Keratinocyte (primary cell): ENCODE data around the gene GFY. TPM values are rescaled to one million over a fixed set of nuclear protein-coding genes. Genes with fewer than 3 reads are reported as not detected.

Experiments used
- DNase-seq: peaks from one replicate; pipeline ENCODE4 v3.0.0-alpha.2; 2011; ENCODE audit warnings: low read depth, missing footprints, low spot score
- FAIRE-seq: peaks from 2 replicates; lab custom pipeline; 2011; peaks lifted over from hg19 to GRCh38; lab: Jason Lieb, UNC
- H2AFZ ChIP-seq: 2 replicates; pipeline ENCODE4 v1.6.0; 2012; ENCODE audit warnings: low read length, control low read depth, inconsistent platforms; ENCODE audit not compliant: control insufficient read depth
- H3K27ac ChIP-seq: 2 replicates; pipeline ENCODE4 v1.5.1; 2011; ENCODE audit warnings: low read length; ENCODE audit not compliant: control insufficient read depth, insufficient read depth
- H3K27me3 ChIP-seq: 3 replicates; pipeline ENCODE4 v1.6.0; 2011; ENCODE audit warnings: low read length; ENCODE audit not compliant: control insufficient read depth, insufficient read depth; ENCODE audit errors: extremely low read depth
- H3K36me3 ChIP-seq, 2 experiments: 2 replicates in 1 of 2; 3 replicates in 1 of 2; pipeline ENCODE4 v1.5.1; 2011; ENCODE audit warnings: low read length in 2 of 2, mild to moderate bottlenecking in 1 of 2; ENCODE audit not compliant: control insufficient read depth in 2 of 2, insufficient read depth in 2 of 2; ENCODE audit errors: extremely low read depth in 1 of 2
- H3K4me1 ChIP-seq: 3 replicates; pipeline ENCODE4 v1.5.1; 2011; ENCODE audit warnings: low read length; ENCODE audit not compliant: control insufficient read depth, insufficient read depth; ENCODE audit errors: extremely low read depth
- H3K4me2 ChIP-seq: 3 replicates; pipeline ENCODE4 v1.6.0; 2011; ENCODE audit warnings: low read depth, low read length; ENCODE audit not compliant: control insufficient read depth, insufficient read depth; ENCODE audit errors: extremely low read depth
- H3K4me3 ChIP-seq, 3 experiments: fragments of 200-600 bp in 1 of 3; sonication (generic) in 1 of 3; 2 replicates in 2 of 3; 3 replicates in 1 of 3; pipeline ENCODE4 v1.5.1; 2011 to 2016; ENCODE audit warnings: low read length in 3 of 3, mild to moderate bottlenecking in 3 of 3, control low read depth in 2 of 3, inconsistent platforms in 1 of 3, low read depth in 1 of 3, mixed read lengths in 1 of 3, mixed run types in 1 of 3, moderate library complexity in 1 of 3; ENCODE audit not compliant: control insufficient read depth in 2 of 3, insufficient read depth in 2 of 3; ENCODE audit errors: extremely low read depth in 1 of 3
- H3K79me2 ChIP-seq: 2 replicates; pipeline ENCODE4 v1.6.0; 2012; ENCODE audit warnings: low read length; ENCODE audit not compliant: control insufficient read depth, insufficient read depth
- H3K9ac ChIP-seq: 3 replicates; pipeline ENCODE4 v1.6.0; 2011; ENCODE audit warnings: low read length; ENCODE audit not compliant: control insufficient read depth, insufficient read depth; ENCODE audit errors: extremely low read depth
- H3K9me1 ChIP-seq: 3 replicates; pipeline ENCODE4 v1.6.0; 2011; ENCODE audit warnings: low read length; ENCODE audit not compliant: control insufficient read depth, insufficient read depth; ENCODE audit errors: extremely low read depth
- H3K9me3 ChIP-seq: 2 replicates; pipeline ENCODE4 v1.5.1; 2012; ENCODE audit warnings: low read depth, low read length; ENCODE audit not compliant: control insufficient read depth
- H4K20me1 ChIP-seq: 3 replicates; pipeline ENCODE4 v1.6.0; 2011; ENCODE audit warnings: low read length; ENCODE audit not compliant: control insufficient read depth, insufficient read depth; ENCODE audit errors: extremely low read depth
- CTCF ChIP-seq, 3 experiments: IDR thresholded peaks in 1 of 3; conservative IDR thresholded peaks in 1 of 3; optimal IDR thresholded peaks in 1 of 3; 2 replicates in 2 of 3; 3 replicates in 1 of 3; pipeline versions ENCODE3 to v1.5.1; 2011; ENCODE audit warnings: low read length in 3 of 3, mild to moderate bottlenecking in 3 of 3, moderate library complexity in 2 of 3, control low read depth in 1 of 3, inconsistent platforms in 1 of 3; ENCODE audit not compliant: insufficient read depth in 2 of 3; ENCODE audit errors: extremely low read depth in 1 of 3
- EZH2 ChIP-seq: IDR thresholded peaks from one replicate; pipeline ENCODE4 v1.6.1; 2012; ENCODE audit warnings: inconsistent platforms, mild to moderate bottlenecking, low read length, moderate library complexity
- dilution Hi-C: fragments of 300-500 bp; cut with MboI; formaldehyde crosslinking; loops from one replicate; pipeline ENCODE4 v1.7.0; 2020; ENCODE audit warnings: low sequenced_read_pairs; ENCODE audit not compliant: extremely low pct_ligation_motif_present
- polyA plus RNA-seq, 5 experiments: library from polyadenylated mRNA; depleted of rRNA in 3 of 5; stranded (reverse) in 3 of 5; stranded (forward) in 1 of 5; unstranded in 1 of 5; fragments of >200 nt; gene quantifications; 1 replicate in 1 of 5; 2 replicates in 3 of 5; 3 replicates in 1 of 5; pipeline versions ENCODE4 v1.2.1 to v1.2.3, GENCODE V29; 2011 to 2012; ENCODE audit warnings: missing spikeins in 2 of 5, low read depth in 1 of 5, low replicate concordance in 1 of 5

Gene GFY
- polyA plus RNA-seq, 1 donor (not counting 4 experiments of a cell fraction or from before 2014, with no cell fraction given), result not detected

- dilution Hi-C loops, result no loop called here
These were observed 41.6 kb upstream of the GFY start for GRCh38 chr19:49383599-49383998.

DNA sequence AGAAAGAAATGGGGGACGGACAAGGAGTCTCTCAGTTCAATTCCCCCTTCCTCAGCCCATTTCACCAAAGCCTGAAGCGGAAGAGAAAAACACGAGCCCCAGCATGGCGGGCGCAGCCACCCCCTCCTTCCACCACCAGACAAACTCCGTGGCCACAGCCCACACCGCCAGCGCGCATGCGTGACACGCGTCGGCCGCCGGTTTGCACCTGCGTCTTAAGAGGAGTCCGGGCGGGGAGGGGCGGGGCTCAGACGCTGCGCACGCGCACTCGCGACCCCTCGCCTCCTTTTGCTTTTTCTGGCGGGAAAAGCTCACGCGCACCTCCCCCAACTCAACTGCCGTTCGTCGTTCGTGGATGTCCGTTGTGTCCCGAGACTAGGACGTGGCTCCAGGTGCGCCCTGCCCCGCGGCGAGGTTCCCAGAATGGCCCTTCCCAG, 37.2 kb upstream of the GFY start, which contains the start of gene KASH5:
Gene KASH5 (plus strand): TSS at position 314 of the 437 bp plus-strand sequence. CDS start 2,635 bp downstream, outside the sequence.
- no peak for DNase-seq
- no peak within 1 kb of the TSS for H3K27ac ChIP-seq
- TF ChIP-seq EZH2 (no peak), CTCF (optimal IDR thresholded peaks at IDR 0.05 in 1 of 3, IDR thresholded peaks at IDR 0.05 in 1 of 3, conservative IDR thresholded peaks at IDR 0.05 in 1 of 3; ENCODE audit: extremely low read depth in 1 of 3, insufficient read depth in 2 of 3, low read length in 3 of 3) (no peak)

More at GRCh38 chr19:49383599-49383998, 41.6 kb upstream of the GFY start:
- DNase-seq (no peak), FAIRE-seq (no peak)
- no peaks in the 10 kb centered on the region for H4K20me1 ChIP-seq
- H3K36me3 ChIP-seq, result no peaks in the 10 kb centered on the region
- H2AFZ ChIP-seq, result no peak overlapping the region
- H3K27ac ChIP-seq, result no peak overlapping the region
- H3K4me3 ChIP-seq, result no peak overlapping the region
- H3K4me2 ChIP-seq, result no peak overlapping the region
- no peaks in the 10 kb centered on the region for H3K27me3 ChIP-seq
- TF ChIP-seq EZH2 (no peak), CTCF (optimal IDR thresholded peaks at IDR 0.05 in 1 of 3, IDR thresholded peaks at IDR 0.05 in 1 of 3, conservative IDR thresholded peaks at IDR 0.05 in 1 of 3; ENCODE audit: extremely low read depth in 1 of 3, insufficient read depth in 2 of 3, low read length in 3 of 3) (no peak)
- H3K79me2 ChIP-seq, result no peaks in the 10 kb centered on the region
- H3K9me1 ChIP-seq, result no peaks in the 10 kb centered on the region
- no peaks in the 10 kb centered on the region for H3K4me1 ChIP-seq
- H3K9ac ChIP-seq, result no peak overlapping the region
- no peaks in the 10 kb centered on the region for H3K9me3 ChIP-seq

More for the DNA sequence above, 37.2 kb upstream of the GFY start, which contains the start of gene KASH5:
- Histone ChIP-seq H4K20me1 (no peaks in the 10 kb centered on the region), H3K36me3 (no peaks in the 10 kb centered on the region), H3K79me2 (no peaks in the 10 kb centered on the region), H3K4me1 (no peaks in the 10 kb centered on the region), H3K4me2 (no peak within 1 kb of the TSS), H3K9ac (no peak within 1 kb of the TSS), H3K9me3 (no peaks in the 10 kb centered on the region), H3K4me3 (no peak within 1 kb of the TSS), H3K27me3 (peaks cover 11% of the 10 kb centered on the region), H2AFZ (no peak within 1 kb of the TSS), H3K9me1 (no peaks in the 10 kb centered on the region)
- dilution Hi-C loops, result no loop called here
- FAIRE-seq, result no peak
